Esophagus muscularis mucosa (tissue), 3 donors: ENCODE results near the gene POFUT1.

Source experiments
- CTCF ChIP-seq, 3 experiments: fragments of 200-600 bp in 2 of 3; fragments of 450-650 bp in 1 of 3; sonication (generic) in 2 of 3; IDR thresholded peaks; one replicate each; pipeline ENCODE4 v1.5.1; 2017 to 2019; ENCODE audit warnings: antibody characterized with exemption in 3 of 3, mild to moderate bottlenecking in 2 of 3, moderate library complexity in 1 of 3
- POLR2AphosphoS5 ChIP-seq, 2 donors: sonication (generic); formaldehyde crosslinking; IDR thresholded peaks; one replicate each; pipeline ENCODE4 v1.6.1; 2017; ENCODE audit warnings: antibody characterized with exemption in 2 of 2

GRCh38 chr20:32249030-32249738, 41.5 kb downstream of the POFUT1 start:
- TF ChIP-seq CTCF (IDR thresholded peaks at IDR 0.05) = no peak
- TF ChIP-seq POLR2AphosphoS5 (IDR thresholded peaks at IDR 0.05) = no peak
